Daoy (cell line): ENCODE measurements around the gene ACACB. TPM values are rescaled to one million over a fixed set of nuclear protein-coding genes. Genes with fewer than 3 reads are reported as not detected.

ENCODE experiments used
- DNase-seq: peaks from one replicate; pipeline ENCODE4 v3.0.0-alpha.2; 2015; ENCODE audit warnings: low read depth
- total RNA-seq: library from RNA; depleted of rRNA; stranded (reverse); fragments of >200 nt; shearing (Covaris generic); gene quantifications from 2 replicates; pipeline ENCODE4 v1.2.3, GENCODE V29; 2014; rRNA removed

Gene ACACB
- total RNA-seq, 1 experiment from 2014 or later = 2.3 TPM

- DNase-seq = no peak
These were observed 185.3 kb downstream of the ACACB start for GRCh38 chr12:109301643-109302168.

GRCh38 chr12:109302358-109302757 is 186.0 kb downstream of the ACACB start:
- DNase-seq = no peak

GRCh38 chr12:109302770-109303169 is 186.4 kb downstream of the ACACB start:
- DNase-seq = no peak

GRCh38 chr12:109304485-109304884 is 188.1 kb downstream of the ACACB start:
- no peak for DNase-seq

GRCh38 chr12:109305547-109305946 is 189.2 kb downstream of the ACACB start:
- DNase-seq = no peak

- DNase-seq = peak; percentile 28
These were observed 190.7 kb downstream of the ACACB start for GRCh38 chr12:109307051-109307450.

GRCh38 chr12:109308534-109309380 is 192.4 kb downstream of the ACACB start, which contains the start of gene FOXN4:
FOXN4 (minus strand) TSS chr12:109309284; CDS start chr12:109308321, 963 bp downstream.
- peak; percentile 15 for DNase-seq

GRCh38 chr12:109309381-109310246 is 193.2 kb downstream of the ACACB start:
- DNase-seq = peak; percentile 16

- peak; percentile 20 for DNase-seq
These were observed 194.1 kb downstream of the ACACB start for GRCh38 chr12:109310247-109311125.

Other genes with a start within 250 kb of the ACACB start
- not detected in 2 replicates for gene DAO, start 236.5 kb upstream of the ACACB start, total RNA-seq
- not detected in 2 replicates for gene SVOP, start 95.5 kb upstream of the ACACB start, total RNA-seq
- gene USP30, start 64.0 kb upstream of the ACACB start, total RNA-seq = 6.3 and 13.9 TPM in 2 replicates
- gene ALKBH2, start 23.1 kb upstream of the ACACB start, total RNA-seq = 29.4 and 43.5 TPM in 2 replicates
- 48.4 and 97.2 TPM in 2 replicates for gene UNG, start 19.0 kb upstream of the ACACB start, total RNA-seq
- 0.06 and 0.12 TPM in 2 replicates for gene FOXN4, start 192.7 kb downstream of the ACACB start, total RNA-seq
- not detected in 2 replicates for gene MYO1H, start 231.3 kb downstream of the ACACB start, total RNA-seq